Left ventricle myocardium superior (tissue), 1 donor: ENCODE results near the gene FHIT. TPM values are rescaled to one million over a fixed set of nuclear protein-coding genes. Genes with fewer than 3 reads are reported as not detected.

ENCODE experiments used
- ATAC-seq: fragments of 200-7000 bp; cut with Tn5 transposase; one replicate; pipeline ENCODE4 v1.9.1; 2020; ENCODE audit warnings: mild to moderate bottlenecking, moderate library complexity
- DNase-seq: peaks from one replicate; pipeline ENCODE4 v3.0.0-alpha.2; 2020
- intact Hi-C: fragments of 100-400 bp; cut with micrococcal nuclease; formaldehyde crosslinking; loops from one replicate; pipeline ENCODE4 v1.11.0; 2022
- total RNA-seq: library from RNA; stranded (reverse); fragmentation: NEBNext Ultra II Directional; extraction: Animal tissue kit (Norgen Biotek cat#: 25700); gene quantifications from one replicate; pipeline ENCODE4 v1.2.1, GENCODE V29; 2021
- donor health status: DM: no; HTN: yes; CAD: no; lungs with severe emphysema.

FHIT gene
- total RNA-seq, 1 donor from 2014 or later, result 18.2 TPM

DNA sequence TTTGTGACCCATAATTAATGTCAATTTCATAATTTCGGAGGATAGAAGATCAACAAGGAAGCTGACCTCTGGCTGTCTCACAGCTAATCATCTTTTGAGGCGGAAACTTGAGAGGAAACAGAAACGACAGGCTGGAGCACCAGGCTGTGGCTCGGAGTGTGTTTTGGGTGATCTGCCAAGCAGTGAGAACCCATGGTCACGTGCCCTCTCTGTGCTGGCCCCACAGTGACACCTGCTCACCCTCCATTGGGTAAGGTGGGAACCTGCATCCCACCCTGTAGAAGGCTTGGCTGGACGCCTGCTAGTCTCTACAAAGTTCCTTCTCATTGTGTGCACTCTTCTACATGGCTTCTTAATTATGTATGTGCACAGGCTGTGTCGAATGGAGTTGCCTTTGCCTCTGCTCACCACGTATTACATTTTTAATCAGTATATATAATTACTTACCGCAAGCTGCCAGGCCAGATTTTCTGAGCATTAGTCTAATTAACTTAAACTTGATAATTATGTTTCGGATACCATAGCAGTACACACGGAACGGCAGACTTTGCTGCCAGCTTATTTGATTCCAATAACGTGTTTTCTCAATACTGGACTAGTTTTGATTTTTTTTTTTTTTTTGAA is 1482.0 kb downstream of the FHIT start:
- ATAC-seq, result no peak
- no peak for DNase-seq
- intact Hi-C loops, result no loop called here

DNA sequence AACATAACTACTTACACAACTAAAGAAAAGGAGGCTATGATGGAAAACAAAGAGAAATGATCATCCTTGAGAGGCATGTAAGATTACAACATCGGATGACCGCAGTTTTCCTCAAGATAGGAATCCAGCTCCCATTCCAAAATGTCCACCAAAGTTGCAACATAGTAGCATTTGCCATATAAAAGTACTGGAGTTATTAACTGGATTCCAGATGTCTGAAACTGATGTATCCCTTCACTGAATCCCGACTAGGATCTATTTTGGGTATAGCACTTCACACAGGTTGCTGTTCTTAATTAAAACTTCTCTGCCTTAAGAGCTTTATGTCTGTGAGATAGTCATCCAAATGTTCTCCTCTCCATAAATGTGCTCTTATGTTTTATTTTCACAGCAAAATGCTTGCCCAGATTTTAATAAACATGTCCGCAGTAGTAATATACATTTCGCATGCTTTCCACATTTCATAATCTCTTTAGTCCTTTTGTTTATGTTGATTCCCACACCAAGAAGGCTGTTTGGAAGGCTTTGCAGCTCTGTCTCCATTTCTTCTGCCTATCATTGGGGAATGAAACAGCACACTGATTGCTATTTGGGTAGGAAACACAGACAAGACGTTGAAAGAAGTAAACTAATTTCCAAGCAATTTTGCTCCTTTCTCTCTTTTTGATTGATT is 1484.9 kb downstream of the FHIT start:
- intact Hi-C loops, result no loop called here
- DNase-seq (no peak), ATAC-seq (peak; percentile 87)

- ATAC-seq (no peak), DNase-seq (no peak)
- intact Hi-C loops, result no loop called here
Measured at GRCh38 chr3:59764171-59764570, 1487.1 kb downstream of the FHIT start.

GRCh38 chr3:59762941-59763340 is 1488.3 kb downstream of the FHIT start:
- ATAC-seq (no peak), DNase-seq (no peak)
- intact Hi-C loops, result no loop called here

GRCh38 chr3:59759298-59760031 is 1491.8 kb downstream of the FHIT start:
- ATAC-seq (no peak), DNase-seq (no peak)
- intact Hi-C loops, result no loop called here

DNA sequence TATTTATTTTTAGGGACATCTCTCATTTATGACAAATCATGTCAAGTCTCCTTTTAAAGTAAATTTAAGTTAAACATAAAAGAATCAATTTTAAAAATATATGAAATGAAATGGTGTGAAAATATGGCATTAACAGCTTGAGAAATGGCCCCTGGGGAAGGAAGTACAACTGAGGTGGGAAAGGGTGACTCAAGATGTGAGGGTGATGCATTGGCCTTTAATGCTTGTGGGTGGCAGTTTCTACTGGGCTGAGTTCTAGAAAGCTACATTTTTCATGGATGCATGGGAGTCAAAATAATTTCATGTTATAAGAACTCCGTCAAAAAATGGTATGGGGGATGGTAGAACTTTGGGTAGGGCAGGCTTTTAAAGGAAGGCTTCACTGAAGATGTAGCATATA is 1492.6 kb downstream of the FHIT start:
- ATAC-seq (no peak), DNase-seq (no peak)
- intact Hi-C loops, result no loop called here

GRCh38 chr3:59756934-59757333 is 1494.3 kb downstream of the FHIT start:
- ATAC-seq, result no peak
- intact Hi-C loops, result no loop called here

DNA sequence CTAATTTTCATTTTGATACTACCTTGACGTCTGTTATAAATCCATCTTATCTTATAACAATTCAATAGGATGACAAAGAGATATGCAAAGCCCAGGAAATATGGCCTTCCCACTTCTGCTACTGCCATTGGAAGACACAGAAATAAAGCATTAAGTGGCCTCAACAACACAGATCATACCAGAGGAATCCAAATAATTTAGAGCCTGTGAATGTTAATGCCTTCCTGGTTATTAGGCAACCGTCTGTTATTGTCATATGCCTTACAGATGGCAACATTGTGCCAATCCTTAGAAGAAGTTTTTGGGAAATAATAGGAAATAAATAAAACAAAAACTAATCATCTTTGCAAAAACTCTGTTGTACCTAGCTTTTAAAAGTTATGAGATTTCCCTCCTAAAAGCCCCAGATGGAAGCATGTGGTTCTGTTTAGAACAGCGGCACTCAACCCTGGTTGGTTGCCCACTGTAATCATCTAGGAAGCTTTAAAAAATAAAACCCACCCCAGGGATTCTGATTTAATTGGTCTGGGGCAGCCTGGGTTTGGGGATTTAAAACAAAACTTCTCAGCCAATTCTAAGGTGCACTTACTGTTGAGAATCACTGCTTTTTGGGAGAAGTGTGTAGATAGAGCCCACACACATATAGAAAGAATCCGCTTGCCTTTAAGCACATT is 1496.7 kb downstream of the FHIT start:
- intact Hi-C loops, result no loop called here
- ATAC-seq, result no peak
- no peak for DNase-seq

More at GRCh38 chr3:59756934-59757333, 1494.3 kb downstream of the FHIT start:
- no peak for DNase-seq

DNA sequence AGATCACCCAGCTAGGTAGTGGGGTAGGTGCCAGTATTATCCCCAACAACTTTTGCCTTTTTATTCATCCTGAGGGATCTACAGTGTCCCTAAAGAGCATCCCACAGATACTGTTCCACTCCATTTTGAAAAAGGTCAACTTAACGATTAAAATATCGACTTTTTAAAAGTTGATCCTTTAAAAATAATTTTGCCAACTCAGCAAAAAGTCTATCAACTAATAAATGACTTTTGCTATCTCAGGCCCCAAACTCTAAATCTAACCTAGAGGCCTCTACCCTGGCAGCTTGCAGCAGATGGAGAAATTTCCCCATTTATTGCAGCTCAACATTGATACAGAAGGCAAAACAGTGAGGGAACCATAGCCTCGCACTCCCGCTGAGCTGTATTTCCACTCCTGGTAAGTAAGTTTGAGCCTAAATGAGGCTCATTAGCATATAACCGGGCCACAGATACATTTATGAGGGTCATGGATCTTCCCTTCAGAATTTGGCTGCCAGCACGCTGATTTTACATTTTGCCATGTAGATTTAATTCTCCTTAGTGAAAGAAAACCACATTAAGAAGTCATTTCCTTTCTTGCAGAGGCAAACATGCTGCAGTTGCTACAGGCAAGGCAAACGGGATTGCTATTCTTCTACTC is 1497.3 kb downstream of the FHIT start:
- ATAC-seq (no peak), DNase-seq (no peak)
- intact Hi-C loops, result no loop called here

- no peak for ATAC-seq
- no peak for DNase-seq
- intact Hi-C loops, result no loop called here
Measured at GRCh38 chr3:59752925-59753324, 1498.3 kb downstream of the FHIT start.

GRCh38 chr3:59751606-59752005 is 1499.6 kb downstream of the FHIT start:
- ATAC-seq, result no peak

DNA sequence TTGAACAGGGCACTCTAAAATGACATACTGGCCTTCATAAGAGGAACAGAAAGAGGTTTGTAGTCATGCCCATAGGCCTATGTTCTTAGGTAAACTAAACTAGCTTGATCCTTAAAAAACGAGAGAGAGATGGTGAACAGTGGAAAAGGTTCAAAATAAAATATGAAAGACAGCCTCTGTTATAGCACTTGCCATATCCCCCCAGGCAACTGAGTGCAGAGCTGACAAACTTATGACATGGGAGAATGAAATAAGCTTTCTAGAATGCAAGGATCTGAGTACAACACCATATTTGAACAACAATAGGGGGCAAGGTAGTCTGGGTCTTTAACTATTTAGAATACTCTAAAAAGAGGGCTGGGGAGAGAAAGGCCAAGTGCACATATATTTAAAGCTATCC is 1500.9 kb downstream of the FHIT start:
- intact Hi-C loops, result no loop called here
- no peak for ATAC-seq
- no peak for DNase-seq

More at GRCh38 chr3:59751606-59752005, 1499.6 kb downstream of the FHIT start:
- no peak for DNase-seq
- intact Hi-C loops, result no loop called here

DNA sequence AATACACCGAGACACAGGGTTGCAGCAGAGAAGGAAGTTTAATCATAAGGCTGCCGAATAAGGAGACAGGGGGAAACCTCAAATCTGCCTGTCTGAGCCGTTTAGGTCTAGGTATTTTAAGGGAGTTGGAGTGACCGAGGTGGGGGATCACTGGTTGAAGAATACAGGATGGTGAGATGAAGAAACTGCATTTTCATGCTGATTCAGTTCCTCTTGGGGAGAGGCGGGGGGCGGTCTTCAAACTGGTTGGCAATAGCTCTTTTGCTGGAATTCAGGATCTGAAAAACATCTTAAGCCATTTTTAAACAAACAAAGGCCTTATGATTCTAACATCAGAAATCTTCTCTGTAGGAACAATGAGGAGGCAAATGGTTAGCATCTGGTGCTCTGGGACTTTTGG is 1502.0 kb downstream of the FHIT start:
- ATAC-seq (no peak), DNase-seq (no peak)
- intact Hi-C loops, result no loop called here

GRCh38 chr3:59746585-59746984 is 1504.7 kb downstream of the FHIT start:
- no peak for ATAC-seq
- no peak for DNase-seq
- intact Hi-C loops, result no loop called here

GRCh38 chr3:59737241-59737640 is 1514.0 kb downstream of the FHIT start:
- ATAC-seq (peak; percentile 45), DNase-seq (no peak)
- intact Hi-C loops, result no loop called here

DNA sequence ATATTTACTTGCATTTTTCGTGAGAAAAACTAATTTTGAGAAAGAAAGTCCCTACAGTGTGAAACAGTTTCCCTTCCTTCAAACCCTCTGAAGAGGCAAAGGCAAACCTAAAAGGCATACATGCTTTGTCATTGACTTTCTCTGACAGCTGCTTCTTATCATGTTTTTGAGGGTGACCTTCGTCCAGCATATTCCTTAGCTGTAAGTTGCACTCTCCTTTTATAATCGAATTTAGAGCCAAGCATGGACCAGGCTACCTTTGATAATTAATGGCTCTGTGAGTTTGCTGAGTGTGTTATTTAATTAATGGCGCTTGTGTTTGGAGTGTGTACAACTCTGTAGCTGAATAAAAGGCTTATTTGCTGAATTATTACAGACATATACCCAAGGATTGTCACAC is 1517.2 kb downstream of the FHIT start:
- DNase-seq, result no peak
- ATAC-seq, result no peak
- intact Hi-C loops, result no loop called here

DNA sequence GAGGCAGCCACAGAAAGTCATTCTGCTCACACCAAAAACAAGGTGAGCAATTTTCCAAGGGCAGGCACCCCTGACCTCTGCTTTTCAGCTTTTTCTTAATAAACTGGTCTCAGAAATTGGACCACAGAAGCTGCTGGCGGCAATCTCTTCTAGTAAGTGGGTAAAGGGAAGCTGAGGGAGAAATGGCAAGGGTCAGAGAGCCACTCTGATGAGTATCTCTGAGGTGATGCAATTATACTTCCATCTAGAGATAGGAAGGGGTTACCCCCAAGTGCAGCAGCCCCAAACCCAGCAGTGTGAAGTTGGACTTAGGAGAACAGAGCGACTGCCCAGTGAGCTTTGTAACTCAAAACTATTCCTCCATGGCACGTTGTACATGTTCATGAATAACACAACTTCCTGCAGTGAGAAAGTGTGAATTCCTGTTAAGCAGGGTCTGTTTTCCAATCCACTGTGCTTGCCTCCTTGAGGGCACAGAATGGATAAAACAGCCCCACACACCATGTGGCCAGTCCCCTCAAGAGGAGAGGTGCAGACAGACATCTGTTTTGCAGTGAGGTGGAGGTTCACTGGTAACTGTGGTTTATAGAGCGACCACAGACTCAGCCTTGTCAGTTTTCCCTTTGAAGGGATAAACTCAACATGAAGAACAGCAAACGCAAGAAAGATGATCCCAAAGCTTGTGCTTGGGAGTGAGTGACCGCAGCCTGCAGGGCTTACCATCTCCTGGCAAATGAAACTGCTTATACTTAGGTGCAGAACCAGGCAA is 1518.0 kb downstream of the FHIT start:
- intact Hi-C loops, result no loop called here
- no peak for ATAC-seq
- DNase-seq, result no peak

DNA sequence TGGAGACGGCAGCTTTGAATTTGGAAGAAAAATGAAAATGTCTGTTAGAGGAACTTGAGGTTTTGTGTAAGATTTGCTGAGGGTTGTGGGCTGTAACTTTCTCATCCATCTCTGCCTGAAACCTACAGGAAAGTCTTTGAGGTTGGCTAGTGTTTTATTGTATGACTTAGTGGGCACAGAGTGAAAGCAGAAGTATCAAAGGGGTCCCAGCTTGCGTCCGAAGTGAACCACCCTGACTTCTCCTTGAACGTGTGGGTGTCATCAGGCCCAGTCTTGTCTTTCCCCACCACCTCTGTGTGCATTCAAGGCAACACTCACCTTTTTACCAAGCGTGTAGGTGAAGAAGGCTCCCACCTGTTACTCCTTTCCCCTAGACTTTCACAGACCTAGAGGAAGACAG is 1519.3 kb downstream of the FHIT start:
- intact Hi-C loops, result no loop called here
- ATAC-seq, result no peak
- no peak for DNase-seq

- DNase-seq, result no peak
- no peak for ATAC-seq
- intact Hi-C loops, result no loop called here
Measured at GRCh38 chr3:59730591-59730990, 1520.7 kb downstream of the FHIT start.
